ENCODE measurements around the gene GPR161.

GRCh38 chr1:168057921-168058320, 78.8 kb downstream of the GPR161 start:
- TF ChIP-seq CTBP1 (IDR thresholded peaks at IDR 0.05; ENCODE audit: borderline replicate concordance) (no peak), NFRKB (IDR thresholded peaks at IDR 0.05) (no peak), FOXM1 (IDR thresholded peaks at IDR 0.05; ENCODE audit: borderline replicate concordance) (no peak), ELF4 (IDR thresholded peaks at IDR 0.05) (no peak), L3MBTL2 (conservative IDR thresholded peaks at IDR 0.05) (no peak), SP1 (IDR thresholded peaks at IDR 0.05) (no peak), BHLHE40 (IDR thresholded peaks at IDR 0.05; ENCODE audit: borderline replicate concordance) (no peak), ARNT (IDR thresholded peaks at IDR 0.05) (no peak)

Measured in HEK293T (cell line).